H1 (cell line): Measurements from ENCODE around the gene TRABD.

Experiments used
- CHD1 ChIP-seq: IDR thresholded peaks from 2 replicates; pipeline ENCODE4 v1.6.1; 2012; ENCODE audit warnings: low read depth, low read length, improper control_type of control experiment
- EZH2 ChIP-seq: fragments of 200-600 bp; sonication (generic); IDR thresholded peaks from 2 replicates; pipeline ENCODE4 v1.7.1; 2012; ENCODE audit warnings: low read depth, mild to moderate bottlenecking, moderate library complexity, low read length, inconsistent platforms; ENCODE audit not compliant: severe bottlenecking
- MAFK ChIP-seq: IDR thresholded peaks from 2 replicates; pipeline ENCODE4 v1.6.1; 2012; ENCODE audit warnings: low read depth, mild to moderate bottlenecking, improper control_type of control experiment, low read length
- NANOG ChIP-seq: IDR thresholded peaks from 2 replicates; pipeline ENCODE4 v1.6.1; 2011; ENCODE audit warnings: low read length, low read depth, mild to moderate bottlenecking, inconsistent platforms; ENCODE audit not compliant: insufficient read depth, poor library complexity, severe bottlenecking
- PHF8 ChIP-seq: fragments of 200-600 bp; sonication (generic); conservative IDR thresholded peaks from 2 replicates; pipeline ENCODE4 v1.7.1; 2012; ENCODE audit warnings: low read depth, mild to moderate bottlenecking, inconsistent platforms, low read length, moderate library complexity
- POLR2A ChIP-seq, 2 experiments: IDR thresholded peaks; 1 replicate in 1 of 2; 2 replicates in 1 of 2; pipeline ENCODE4 v1.6.1; 2011; ENCODE audit warnings: low read depth in 2 of 2, low read length in 2 of 2, mild to moderate bottlenecking in 2 of 2; ENCODE audit errors: control extremely low read depth in 1 of 2
- RFX5 ChIP-seq: IDR thresholded peaks from 2 replicates; pipeline ENCODE4 v1.6.1; 2011; ENCODE audit warnings: low read depth, low read length, improper control_type of control experiment, borderline replicate concordance
- SIN3A ChIP-seq, 2 experiments: IDR thresholded peaks in 1 of 2; conservative IDR thresholded peaks in 1 of 2; 2 replicates each; pipeline ENCODE4 v1.6.1; 2011 to 2012; ENCODE audit warnings: low read length in 2 of 2, improper control_type of control experiment in 1 of 2, low read depth in 1 of 2, mild to moderate bottlenecking in 1 of 2
- TAF1 ChIP-seq: IDR thresholded peaks from 2 replicates; pipeline ENCODE4 v1.6.1; 2011; ENCODE audit warnings: mild to moderate bottlenecking, low read depth, low read length
- TCF12 ChIP-seq: IDR thresholded peaks from 2 replicates; pipeline ENCODE4 v1.6.1; 2011; ENCODE audit warnings: low read depth, mild to moderate bottlenecking, low read length
- TF ChIP-seq, protein P1 (sequence below), 3 experiments: IDR thresholded peaks; 1 replicate in 2 of 3; 2 replicates in 1 of 3; pipeline versions ENCODE4 v1.5.1 to v1.6.1; 2011; ENCODE audit warnings: low read length in 3 of 3, mild to moderate bottlenecking in 3 of 3, inconsistent platforms in 2 of 3, low read depth in 1 of 3, moderate library complexity in 1 of 3; ENCODE audit not compliant: insufficient read depth in 1 of 3; ENCODE audit errors: control extremely low read depth in 1 of 3

GRCh38 chr22:50184902-50185374, 775 bp upstream of the TRABD start:
- no peak for TF ChIP-seq RFX5
- no peak for TF ChIP-seq POLR2A (IDR thresholded peaks at IDR 0.05; ENCODE audit: control extremely low read depth in 1 of 2, low read depth in 2 of 2, low read length in 2 of 2)
- no peak for TF ChIP-seq PHF8
- TF ChIP-seq, protein P1, sequence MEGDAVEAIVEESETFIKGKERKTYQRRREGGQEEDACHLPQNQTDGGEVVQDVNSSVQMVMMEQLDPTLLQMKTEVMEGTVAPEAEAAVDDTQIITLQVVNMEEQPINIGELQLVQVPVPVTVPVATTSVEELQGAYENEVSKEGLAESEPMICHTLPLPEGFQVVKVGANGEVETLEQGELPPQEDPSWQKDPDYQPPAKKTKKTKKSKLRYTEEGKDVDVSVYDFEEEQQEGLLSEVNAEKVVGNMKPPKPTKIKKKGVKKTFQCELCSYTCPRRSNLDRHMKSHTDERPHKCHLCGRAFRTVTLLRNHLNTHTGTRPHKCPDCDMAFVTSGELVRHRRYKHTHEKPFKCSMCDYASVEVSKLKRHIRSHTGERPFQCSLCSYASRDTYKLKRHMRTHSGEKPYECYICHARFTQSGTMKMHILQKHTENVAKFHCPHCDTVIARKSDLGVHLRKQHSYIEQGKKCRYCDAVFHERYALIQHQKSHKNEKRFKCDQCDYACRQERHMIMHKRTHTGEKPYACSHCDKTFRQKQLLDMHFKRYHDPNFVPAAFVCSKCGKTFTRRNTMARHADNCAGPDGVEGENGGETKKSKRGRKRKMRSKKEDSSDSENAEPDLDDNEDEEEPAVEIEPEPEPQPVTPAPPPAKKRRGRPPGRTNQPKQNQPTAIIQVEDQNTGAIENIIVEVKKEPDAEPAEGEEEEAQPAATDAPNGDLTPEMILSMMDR (IDR thresholded peaks at IDR 0.05; ENCODE audit: control extremely low read depth in 1 of 3, insufficient read depth in 1 of 3, low read depth in 1 of 3, low read length in 3 of 3): no peak
- TF ChIP-seq TAF1: no peak
- no peak for TF ChIP-seq MAFK
- no peak for TF ChIP-seq SIN3A (conservative IDR thresholded peaks at IDR 0.05 in 1 of 2, IDR thresholded peaks at IDR 0.05 in 1 of 2; ENCODE audit: low read depth in 1 of 2, low read length in 2 of 2)
- no peak for TF ChIP-seq TCF12
- TF ChIP-seq EZH2: no peak
- no peak for TF ChIP-seq CHD1
- no peak for TF ChIP-seq NANOG
